GM19193 (cell line): ENCODE measurements around the gene TOX2.

Experiments
- POLR2A ChIP-seq: IDR thresholded peaks from 4 replicates; pipeline ENCODE4 v1.6.1; 2011; ENCODE audit not compliant: insufficient read depth, insufficient read length; ENCODE audit errors: extremely low read depth

The TOX2 gene

GRCh38 chr20:44075191-44075949 is 160.7 kb downstream of the TOX2 start:
- no peak for TF ChIP-seq POLR2A

- TF ChIP-seq POLR2A, result no peak
These were observed 161.2 kb downstream of the TOX2 start for GRCh38 chr20:44075950-44076232.

- no peak for TF ChIP-seq POLR2A
These were observed 164.6 kb downstream of the TOX2 start for GRCh38 chr20:44079291-44079690.

- TF ChIP-seq POLR2A, result no peak
These were observed 165.4 kb downstream of the TOX2 start for GRCh38 chr20:44080064-44080463.

GRCh38 chr20:44080646-44081267 is 166.1 kb downstream of the TOX2 start:
- TF ChIP-seq POLR2A, result no peak

GRCh38 chr20:44081476-44081875 is 166.8 kb downstream of the TOX2 start:
- no peak for TF ChIP-seq POLR2A

- TF ChIP-seq POLR2A, result no peak
These were observed 167.2 kb downstream of the TOX2 start for GRCh38 chr20:44081888-44082287.

- no peak for TF ChIP-seq POLR2A
These were observed 168.7 kb downstream of the TOX2 start for GRCh38 chr20:44083220-44083933.

GRCh38 chr20:44084439-44084838 is 169.8 kb downstream of the TOX2 start:
- no peak for TF ChIP-seq POLR2A

- no peak for TF ChIP-seq POLR2A
These were observed 170.2 kb downstream of the TOX2 start for GRCh38 chr20:44084891-44085290.

GRCh38 chr20:44085616-44086434 is 171.2 kb downstream of the TOX2 start:
- no peak for TF ChIP-seq POLR2A

GRCh38 chr20:44087051-44087856 is 172.6 kb downstream of the TOX2 start:
- no peak for TF ChIP-seq POLR2A

GRCh38 chr20:44087857-44088120 is 173.1 kb downstream of the TOX2 start:
- no peak for TF ChIP-seq POLR2A

- no peak for TF ChIP-seq POLR2A
These were observed 175.5 kb downstream of the TOX2 start for GRCh38 chr20:44089987-44090674.
